LHCN-M2 (cell line): ENCODE data around the gene MEGF9. TPM values are rescaled to one million over a fixed set of nuclear protein-coding genes. Genes with fewer than 3 reads are reported as not detected.

Experiments
- DNase-seq: peaks from one replicate; pipeline ENCODE4 v3.0.0-alpha.2; 2012; ENCODE audit warnings: low read depth
- total RNA-seq: library from RNA; depleted of rRNA; stranded (reverse); fragments of >200 nt; gene quantifications from 2 replicates; pipeline ENCODE4 v1.2.3, GENCODE V29; 2014

The MEGF9 gene
- total RNA-seq, 1 experiment from 2014 or later: 9.4 TPM

GRCh38 chr9:120733190-120733589 lies 18.9 kb upstream of the MEGF9 start:
- DNase-seq: no peak

GRCh38 chr9:120730654-120731514 lies 16.6 kb upstream of the MEGF9 start:
- peak; percentile 96 for DNase-seq

GRCh38 chr9:120729791-120730241 lies 15.5 kb upstream of the MEGF9 start:
- peak; percentile 45 for DNase-seq

GRCh38 chr9:120726484-120726883 lies 12.2 kb upstream of the MEGF9 start:
- no peak for DNase-seq

GRCh38 chr9:120725907-120726306 lies 11.6 kb upstream of the MEGF9 start:
- DNase-seq: no peak

- DNase-seq: no peak
Measured at GRCh38 chr9:120724757-120725400, 10.6 kb upstream of the MEGF9 start.

GRCh38 chr9:120723565-120723964 lies 9.3 kb upstream of the MEGF9 start:
- peak; percentile 43 for DNase-seq

GRCh38 chr9:120720404-120720803 lies 6.1 kb upstream of the MEGF9 start:
- no peak for DNase-seq

GRCh38 chr9:120718316-120718715 lies 4.0 kb upstream of the MEGF9 start:
- DNase-seq: no peak

GRCh38 chr9:120717176-120717575 lies 2.9 kb upstream of the MEGF9 start:
- no peak for DNase-seq

GRCh38 chr9:120716483-120716882 lies 2.2 kb upstream of the MEGF9 start:
- DNase-seq: no peak

GRCh38 chr9:120715389-120715924 lies 1.2 kb upstream of the MEGF9 start:
- DNase-seq: peak; percentile 74

- DNase-seq: no peak
Measured at GRCh38 chr9:120714846-120715388, 647 bp upstream of the MEGF9 start.

GRCh38 chr9:120713257-120714087 lies 798 bp downstream of the MEGF9 start:
- DNase-seq: peak; percentile 32

- DNase-seq: no peak
Measured at GRCh38 chr9:120712539-120713031, 1.7 kb downstream of the MEGF9 start.

- peak; percentile 42 for DNase-seq
Measured at GRCh38 chr9:120711841-120712538, 2.3 kb downstream of the MEGF9 start.

- peak; percentile 77 for DNase-seq
Measured at GRCh38 chr9:120711354-120711753, 2.9 kb downstream of the MEGF9 start.

- DNase-seq: peak; percentile 78
Measured at GRCh38 chr9:120710110-120710981, 3.9 kb downstream of the MEGF9 start.

- DNase-seq: peak; percentile 75
Measured at GRCh38 chr9:120708526-120709224, 5.6 kb downstream of the MEGF9 start.
